Stimulated activated CD4-positive, alpha-beta T cell treated with anti-CD3 and anti-CD28 coated beads, Interleukin-12 subunit alpha, Interleukin-12 subunit beta, amount 100 ng/mL, for 48 hours (primary cell): ENCODE measurements around the gene PPIP5K2.
"Not testable (repeated sequence)": the region's sequence is repeated elsewhere in the genome, so short reads cannot be mapped to it uniquely, and the experiment has no call there.

ENCODE experiments used
- DNase-seq, 3 donors: peaks; one replicate each; pipeline ENCODE4 v3.0.0-alpha.2; 2020; ENCODE audit warnings: low read depth in 2 of 3, low spot score in 1 of 3

Gene PPIP5K2

GRCh38 chr5:103120607-103121200, 603 bp downstream of the PPIP5K2 start:
- peak in 1 of 3 donors; percentile 3 for DNase-seq

DNA sequence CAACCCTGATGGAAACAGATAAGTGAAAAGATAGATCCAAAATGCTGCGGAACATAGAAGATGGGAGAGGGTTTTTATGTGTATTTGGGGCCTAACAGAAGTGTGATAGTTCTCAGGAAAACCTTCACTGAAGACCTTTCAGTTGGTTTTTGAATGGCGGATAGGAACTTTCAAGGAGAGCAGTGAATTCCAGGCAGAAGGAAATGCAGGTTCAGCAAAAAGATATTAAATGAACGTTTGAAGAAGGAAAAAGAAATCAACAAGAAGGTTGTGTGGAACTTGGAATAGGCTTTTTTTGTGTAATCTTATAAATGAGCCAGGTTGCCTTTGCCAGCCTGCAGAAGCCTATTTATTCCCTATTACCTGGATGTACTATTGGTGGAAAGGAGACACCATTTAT, 2.1 kb downstream of the PPIP5K2 start:
- no peak for DNase-seq

DNA sequence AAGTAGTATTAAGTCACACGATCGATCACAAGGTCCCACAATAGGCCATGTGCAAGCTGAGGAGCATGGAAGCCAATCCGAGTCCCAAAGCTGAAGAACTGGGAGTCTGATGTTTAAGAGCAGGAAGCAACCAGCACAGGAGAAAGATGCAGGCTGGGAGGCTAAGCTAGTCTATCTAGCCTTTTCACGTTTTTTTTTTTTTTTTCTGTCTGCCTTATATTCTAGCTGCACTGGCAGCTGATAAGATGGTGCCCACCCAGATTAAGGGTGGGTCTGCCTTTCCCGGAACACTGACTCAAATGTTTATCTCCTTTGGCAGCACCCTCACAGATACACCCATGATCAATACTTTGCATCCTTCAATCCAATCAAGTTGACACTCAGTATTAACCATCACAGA, 6.5 kb downstream of the PPIP5K2 start:
- DNase-seq, result no peak

- DNase-seq, result no peak
These were observed 7.3 kb downstream of the PPIP5K2 start for GRCh38 chr5:103127292-103127817.

- no peak for DNase-seq
These were observed 8.1 kb downstream of the PPIP5K2 start for GRCh38 chr5:103128202-103128601.

- DNase-seq, result no peak
These were observed 12.6 kb downstream of the PPIP5K2 start for GRCh38 chr5:103132684-103133083.

GRCh38 chr5:103133231-103133630, 13.1 kb downstream of the PPIP5K2 start:
- no peak for DNase-seq

DNA sequence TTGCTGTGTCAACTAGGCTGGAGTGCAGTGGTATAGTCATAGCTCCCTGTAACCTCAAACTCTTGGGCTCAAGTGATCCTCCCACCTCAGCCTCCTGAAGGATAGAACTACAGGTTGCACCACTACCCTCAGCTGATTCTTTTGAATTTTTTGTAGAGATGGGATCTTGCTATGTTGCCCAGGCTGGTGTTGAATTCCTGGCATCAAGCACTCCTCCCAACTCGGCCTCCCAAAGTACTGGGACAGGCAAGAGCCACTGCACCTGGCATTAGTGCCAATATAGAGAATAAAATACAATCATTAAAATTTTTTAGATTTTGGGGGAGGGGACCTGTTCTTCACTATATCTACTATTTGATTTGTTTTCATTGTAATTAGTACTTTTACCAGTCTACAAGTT, 15.4 kb downstream of the PPIP5K2 start:
- DNase-seq, result no peak

DNA sequence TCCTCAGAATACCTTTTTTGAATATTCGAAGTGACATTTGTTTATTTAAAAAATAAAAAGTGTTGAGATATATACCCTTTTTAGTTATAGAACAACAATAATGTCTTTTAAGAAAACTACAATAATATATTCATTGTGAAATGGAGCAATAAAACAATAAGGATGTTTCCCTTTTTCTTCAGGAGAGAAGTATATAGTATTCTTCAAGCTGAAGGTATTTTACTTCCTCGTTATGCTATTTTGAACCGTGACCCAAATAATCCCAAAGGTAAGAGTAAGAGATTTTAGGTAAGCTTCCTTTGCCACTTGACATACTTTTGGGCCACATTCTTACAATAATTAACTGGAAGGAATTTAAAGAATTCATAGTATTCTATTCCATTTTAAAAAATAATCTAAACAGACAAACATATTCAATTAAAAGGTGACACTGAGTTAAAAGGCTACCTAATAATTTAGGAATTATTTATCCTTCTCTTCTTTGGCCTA, 18.1 kb downstream of the PPIP5K2 start:
- DNase-seq, result no peak

- DNase-seq, result peak; percentile 64 to 80 (median 65)
These were observed 19.3 kb downstream of the PPIP5K2 start for GRCh38 chr5:103139264-103139865.

DNA sequence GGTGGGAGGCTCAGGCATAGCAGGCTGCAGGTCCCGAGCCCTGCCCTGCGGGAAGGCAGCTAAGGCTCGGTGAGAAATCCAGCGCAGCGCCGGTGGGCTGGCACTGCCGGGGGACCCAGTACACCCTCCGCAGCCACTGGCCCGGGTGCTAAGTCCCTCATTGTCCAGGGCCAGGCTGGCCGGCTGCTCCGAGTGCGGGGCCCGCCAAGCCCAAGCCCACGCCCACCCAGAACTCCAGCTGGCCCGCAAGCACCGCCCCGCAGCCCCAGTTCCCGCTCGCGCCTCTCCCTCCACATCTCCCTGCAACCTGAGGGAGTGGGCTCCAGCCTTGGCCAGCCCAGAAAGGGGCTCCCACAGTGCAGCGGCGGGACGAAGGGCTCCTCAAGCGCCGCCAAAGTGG, 22.0 kb downstream of the PPIP5K2 start:
- DNase-seq, result not testable (repeated sequence)

DNA sequence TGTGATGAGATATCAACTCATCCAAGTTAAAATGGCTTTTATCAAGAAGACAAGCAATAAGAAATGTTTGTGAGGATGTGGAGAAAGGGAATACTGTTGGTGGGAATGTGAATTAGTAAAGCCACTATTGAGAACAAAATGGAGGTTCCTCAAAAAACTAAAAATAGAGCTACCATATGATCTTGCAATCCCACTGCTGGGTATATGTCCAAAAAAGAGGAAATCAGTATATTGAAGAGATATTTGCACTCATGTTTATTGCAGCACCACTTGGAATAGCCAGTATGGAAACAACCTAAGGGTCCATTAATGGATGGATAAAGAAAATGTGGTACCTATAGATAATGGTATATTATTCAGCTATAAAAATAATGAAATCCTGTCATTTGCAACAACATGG, 25.1 kb downstream of the PPIP5K2 start:
- no peak for DNase-seq

- no peak for DNase-seq
These were observed 28.1 kb downstream of the PPIP5K2 start for GRCh38 chr5:103148213-103148612.

GRCh38 chr5:103151156-103151555, 31.1 kb downstream of the PPIP5K2 start:
- DNase-seq, result no peak

- no peak for DNase-seq
These were observed 46.6 kb downstream of the PPIP5K2 start for GRCh38 chr5:103166706-103167105.

- DNase-seq, result no peak
These were observed 54.0 kb downstream of the PPIP5K2 start for GRCh38 chr5:103174147-103174546.

GRCh38 chr5:103177543-103177942, 57.4 kb downstream of the PPIP5K2 start:
- DNase-seq, result no peak

DNA sequence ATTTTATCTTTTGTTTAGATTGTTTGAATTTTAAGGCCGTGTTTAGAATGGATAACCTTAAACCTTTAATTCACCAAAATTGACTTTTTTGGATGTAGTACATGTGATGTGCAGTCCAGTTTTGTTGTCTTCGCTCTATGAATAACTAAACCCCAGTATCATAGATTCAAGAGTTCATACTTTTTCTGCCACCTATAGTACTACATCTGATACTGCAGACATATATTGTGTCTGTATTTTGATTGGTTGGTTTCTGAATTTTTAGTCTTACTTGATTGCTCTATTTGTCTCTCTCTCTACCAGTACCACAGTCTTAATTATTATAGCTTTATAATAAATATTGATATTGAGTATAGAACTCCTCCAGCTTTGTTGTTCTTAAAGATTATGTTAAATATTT, 58.1 kb downstream of the PPIP5K2 start:
- no peak for DNase-seq

DNA sequence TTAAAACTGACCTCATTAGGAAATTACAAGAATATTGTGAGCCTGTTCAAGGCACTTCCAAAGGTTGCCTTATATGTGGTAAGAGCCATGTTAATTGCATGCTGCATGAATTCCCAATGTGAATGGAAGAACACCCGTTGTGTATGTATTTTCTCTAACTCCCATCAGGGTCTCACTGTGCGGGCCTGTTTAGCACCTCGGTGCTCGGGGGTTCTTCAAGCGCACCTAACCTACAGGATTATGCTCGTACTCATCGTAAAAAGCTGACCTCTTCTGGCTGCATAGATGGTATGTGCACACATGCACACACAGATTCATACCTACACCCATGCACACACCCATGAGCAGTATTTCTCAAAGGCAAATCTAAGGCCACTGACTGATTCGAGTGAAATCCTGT, 66.1 kb downstream of the PPIP5K2 start:
- DNase-seq, result no peak

GRCh38 chr5:103188436-103188835, 68.3 kb downstream of the PPIP5K2 start:
- DNase-seq, result no peak

DNA sequence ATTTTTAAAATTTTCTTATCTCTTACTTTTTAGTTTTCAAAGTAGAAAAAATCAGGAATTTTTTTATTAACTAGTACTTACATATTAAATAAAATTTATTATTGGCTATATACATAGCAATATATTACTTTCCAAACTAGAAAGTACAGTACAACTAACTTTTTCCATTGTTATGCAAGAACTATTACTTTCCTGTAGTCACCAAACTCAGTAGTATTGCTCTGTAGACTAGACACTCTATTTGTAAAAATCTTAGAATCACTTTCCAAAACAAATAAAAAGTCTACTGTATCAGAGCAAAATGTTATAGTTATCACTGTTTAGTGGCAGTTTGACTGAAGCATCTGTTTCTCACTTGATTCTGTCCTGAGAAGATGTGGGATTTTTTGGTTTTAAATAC, 83.1 kb downstream of the PPIP5K2 start:
- no peak for DNase-seq

GRCh38 chr5:103204990-103205389, 84.9 kb downstream of the PPIP5K2 start:
- DNase-seq, result not testable (repeated sequence)
